Karpas-422 (cell line): Measurements from ENCODE around the gene TXNDC11. TPM values are rescaled to one million over a fixed set of nuclear protein-coding genes. Genes with fewer than 3 reads are reported as not detected.

Experiments
- DNase-seq: peaks from one replicate; pipeline ENCODE4 v3.0.0-alpha.2; 2015
- H2AFZ ChIP-seq: fragments of 200-600 bp; sonication (generic); 2 replicates; pipeline ENCODE4 v1.6.1; 2014; ENCODE audit warnings: antibody characterized with exemption, low read length, mixed read lengths
- H3K27ac ChIP-seq: fragments of 200-600 bp; sonication (generic); 2 replicates; pipeline ENCODE4 v1.5.1; 2014; ENCODE audit warnings: mild to moderate bottlenecking, low read length, moderate library complexity
- H3K27me3 ChIP-seq: fragments of 200-600 bp; sonication (generic); 2 replicates; pipeline ENCODE4 v1.6.1; 2014; ENCODE audit warnings: low read length, mixed read lengths
- H3K36me3 ChIP-seq: fragments of 200-600 bp; sonication (generic); 2 replicates; pipeline ENCODE4 v1.6.1; 2014; ENCODE audit warnings: low read length, mixed read lengths; ENCODE audit not compliant: insufficient read depth
- H3K4me1 ChIP-seq: fragments of 200-600 bp; sonication (generic); 2 replicates; pipeline ENCODE4 v1.6.1; 2014; ENCODE audit warnings: mild to moderate bottlenecking, low read length, mixed read lengths
- H3K4me2 ChIP-seq: fragments of 200-600 bp; sonication (generic); 2 replicates; pipeline ENCODE4 v1.6.1; 2014; ENCODE audit warnings: low read length, low read depth, mild to moderate bottlenecking; ENCODE audit not compliant: poor library complexity, severe bottlenecking
- H3K4me3 ChIP-seq: fragments of 200-600 bp; sonication (generic); 2 replicates; pipeline ENCODE4 v1.5.1; 2014; ENCODE audit warnings: mild to moderate bottlenecking, antibody characterized with exemption, low read length, mixed read lengths
- H3K79me2 ChIP-seq: fragments of 200-600 bp; sonication (generic); 2 replicates; pipeline ENCODE4 v1.6.1; 2014; ENCODE audit warnings: mild to moderate bottlenecking, low read length, mixed read lengths
- H3K9ac ChIP-seq: fragments of 200-600 bp; sonication (generic); 2 replicates; pipeline ENCODE4 v1.6.0; 2014; ENCODE audit warnings: low read length
- H3K9me2 ChIP-seq: fragments of 200-600 bp; sonication (generic), shearing (Covaris generic); replicated peaks from 2 replicates; pipeline ENCODE4 v1.6.0; 2014; ENCODE audit warnings: mild to moderate bottlenecking, low read length, moderate library complexity; ENCODE audit not compliant: insufficient read depth
- H3K9me3 ChIP-seq: fragments of 300-700, 200-600 bp; sonication (generic); 2 replicates; pipeline ENCODE4 v1.6.1; 2014; ENCODE audit warnings: low read length, mixed read lengths
- H4K20me1 ChIP-seq: fragments of 200-600 bp; sonication (generic); 2 replicates; pipeline ENCODE4 v1.6.1; 2014; ENCODE audit warnings: mild to moderate bottlenecking, antibody characterized with exemption, low read length, low read depth; ENCODE audit not compliant: insufficient read depth
- total RNA-seq: library from RNA; depleted of rRNA; stranded (reverse); fragments of >200 nt; shearing (Covaris generic); gene quantifications from 2 replicates; pipeline ENCODE4 v1.2.3, GENCODE V29; 2014; ENCODE audit warnings: low replicate concordance

The TXNDC11 gene
- total RNA-seq, 1 experiment from 2014 or later = 28.5 TPM

DNA sequence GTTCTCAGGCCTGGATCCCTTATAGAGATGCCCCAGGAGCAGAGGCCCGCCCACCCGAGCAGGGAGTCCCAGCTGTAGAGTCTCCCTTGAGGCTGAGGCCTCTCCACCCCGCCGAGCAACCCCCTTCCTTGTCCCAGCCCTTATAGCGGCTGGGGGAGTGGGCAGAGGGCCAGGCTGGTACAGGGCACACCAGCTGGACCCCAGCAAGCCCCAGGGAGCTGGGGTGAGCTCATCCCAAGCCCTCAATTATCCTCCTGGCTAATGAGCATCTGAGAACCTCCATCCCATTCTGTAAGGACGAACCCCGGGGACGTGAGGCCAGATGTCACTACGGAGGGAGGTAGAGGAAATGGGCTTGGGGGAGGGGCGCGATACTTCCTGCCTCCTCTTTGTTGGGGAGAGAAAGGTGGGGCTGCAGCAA, 77.6 kb downstream of the TXNDC11 start:
- H3K4me1 ChIP-seq = peaks cover 32% of the 10 kb centered on the region

DNA sequence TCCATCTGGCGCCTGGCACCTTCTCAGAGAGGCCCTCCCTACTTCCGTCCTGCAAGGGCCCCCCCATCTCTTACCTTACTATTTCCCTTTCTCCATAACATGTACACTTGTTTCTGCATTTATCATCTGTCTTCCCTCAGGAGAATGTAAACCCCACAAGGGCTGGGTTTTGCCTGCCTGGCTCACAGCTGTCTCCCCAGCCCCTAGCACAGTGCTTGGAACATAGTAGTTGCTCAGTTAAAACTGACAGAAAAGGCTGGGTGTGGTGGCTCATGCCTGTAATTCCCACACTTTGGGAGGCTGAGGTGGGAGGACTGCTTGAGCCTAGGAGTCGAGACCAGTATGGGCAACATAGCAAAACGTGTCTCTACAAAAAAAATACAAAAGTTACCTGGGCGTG, 80.1 kb downstream of the TXNDC11 start:
- Histone ChIP-seq H3K9me2 (no peaks in the 10 kb centered on the region), H3K36me3 (no peaks in the 10 kb centered on the region), H2AFZ (no peak overlapping the region), H3K9ac (no peak overlapping the region), H3K4me3 (no peak overlapping the region), H4K20me1 (no peaks in the 10 kb centered on the region), H3K27ac (no peak overlapping the region), H3K4me1 (peaks cover 13% of the 10 kb centered on the region), H3K4me2 (no peak overlapping the region), H3K79me2 (no peaks in the 10 kb centered on the region), H3K9me3 (no peaks in the 10 kb centered on the region), H3K27me3 (no peaks in the 10 kb centered on the region)
- no peak for DNase-seq

More for the DNA sequence above, 77.6 kb downstream of the TXNDC11 start:
- Histone ChIP-seq H3K79me2 (no peaks in the 10 kb centered on the region), H2AFZ (peak overlapping the region; percentile 19; the same call in 1 of the 2 replicates), H3K9me3 (no peaks in the 10 kb centered on the region), H3K27me3 (no peaks in the 10 kb centered on the region), H4K20me1 (peaks cover 6% of the 10 kb centered on the region; the same call in 1 of the 2 replicates), H3K9me2 (no peaks in the 10 kb centered on the region), H3K4me2 (peak overlapping the region; percentile 59), H3K27ac (no peak overlapping the region), H3K4me3 (peak overlapping the region; percentile 37; the same call in 1 of the 2 replicates), H3K36me3 (no peaks in the 10 kb centered on the region), H3K9ac (peak overlapping the region; percentile 46)
- DNase-seq = no peak

DNA sequence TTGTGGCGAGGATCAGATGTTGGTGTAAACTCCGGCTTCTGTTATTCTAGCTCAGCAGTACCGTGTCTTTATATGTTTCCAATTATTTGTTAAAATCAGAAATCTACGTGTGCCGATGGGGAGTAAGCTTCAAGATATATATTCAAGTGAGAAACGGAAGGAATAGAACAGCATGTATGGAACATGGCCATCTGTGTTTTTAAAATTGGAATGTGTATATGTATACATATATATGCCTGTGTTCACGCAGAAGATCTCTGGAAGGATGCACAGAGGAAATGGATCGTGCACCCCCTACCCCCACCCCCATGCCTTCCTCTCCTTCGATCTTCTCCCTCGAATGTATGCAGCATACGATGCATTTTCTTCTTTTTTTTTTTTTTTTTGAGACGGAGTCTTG, 82.1 kb downstream of the TXNDC11 start:
- Histone ChIP-seq H3K9me2 (no peaks in the 10 kb centered on the region), H3K79me2 (no peaks in the 10 kb centered on the region), H4K20me1 (no peaks in the 10 kb centered on the region), H3K27ac (no peak overlapping the region), H3K27me3 (no peaks in the 10 kb centered on the region), H3K9ac (no peak overlapping the region), H3K4me2 (no peak overlapping the region), H3K4me1 (peaks cover 13% of the 10 kb centered on the region), H3K4me3 (no peak overlapping the region), H3K36me3 (no peaks in the 10 kb centered on the region), H2AFZ (no peak overlapping the region), H3K9me3 (no peaks in the 10 kb centered on the region)
- DNase-seq = no peak

DNA sequence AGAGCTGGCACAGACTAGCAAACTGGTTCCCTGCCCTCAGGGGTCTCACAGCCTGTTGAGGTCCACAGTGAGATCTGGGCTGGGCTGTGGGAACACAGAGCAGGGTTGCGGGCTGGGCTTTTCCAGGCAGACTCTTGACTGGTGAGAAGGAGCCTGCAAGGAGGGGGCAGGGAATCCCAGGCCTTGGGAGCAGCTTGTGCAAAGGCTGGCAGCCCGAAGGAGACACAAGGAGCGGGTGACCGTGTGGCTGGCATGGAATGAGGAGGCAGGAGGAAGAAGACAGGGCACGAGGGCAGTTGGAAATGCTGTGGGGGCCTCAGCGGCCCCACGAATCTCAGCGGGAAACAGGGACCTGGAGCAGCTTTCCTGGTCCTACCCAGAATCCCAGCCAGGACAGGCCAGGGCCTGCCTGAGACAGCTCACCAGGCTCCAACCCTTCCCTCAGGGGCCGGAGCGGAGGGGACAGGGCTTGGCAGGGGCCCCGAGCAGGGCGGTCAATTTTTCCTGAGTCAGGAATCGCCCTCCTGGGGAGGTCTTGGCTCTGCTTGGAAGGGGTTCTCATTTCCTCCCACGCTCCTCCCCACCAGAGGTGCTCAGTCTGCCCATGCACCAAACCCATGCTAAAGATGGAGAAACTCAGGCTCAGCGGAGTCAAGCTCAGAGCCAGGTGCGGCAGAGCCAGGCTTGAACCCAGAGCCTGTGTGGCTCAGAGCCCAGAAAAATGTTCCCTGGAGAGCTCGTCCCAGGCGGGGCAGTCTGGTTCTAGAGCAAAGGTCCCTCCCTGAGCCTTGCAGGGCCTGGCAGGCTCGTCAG, 83.6 kb downstream of the TXNDC11 start:
- H3K79me2 ChIP-seq = no peaks in the 10 kb centered on the region
- no peak overlapping the region for H2AFZ ChIP-seq
- no peaks in the 10 kb centered on the region for H3K27me3 ChIP-seq
- no peaks in the 10 kb centered on the region for H3K4me1 ChIP-seq
- H3K27ac ChIP-seq = no peak overlapping the region
- no peak overlapping the region for H3K4me2 ChIP-seq
- no peak for DNase-seq
- no peaks in the 10 kb centered on the region for H4K20me1 ChIP-seq
- H3K4me3 ChIP-seq = no peak overlapping the region
- no peaks in the 10 kb centered on the region for H3K9me2 ChIP-seq
- no peaks in the 10 kb centered on the region for H3K9me3 ChIP-seq
- no peak overlapping the region for H3K9ac ChIP-seq
- no peaks in the 10 kb centered on the region for H3K36me3 ChIP-seq

DNA sequence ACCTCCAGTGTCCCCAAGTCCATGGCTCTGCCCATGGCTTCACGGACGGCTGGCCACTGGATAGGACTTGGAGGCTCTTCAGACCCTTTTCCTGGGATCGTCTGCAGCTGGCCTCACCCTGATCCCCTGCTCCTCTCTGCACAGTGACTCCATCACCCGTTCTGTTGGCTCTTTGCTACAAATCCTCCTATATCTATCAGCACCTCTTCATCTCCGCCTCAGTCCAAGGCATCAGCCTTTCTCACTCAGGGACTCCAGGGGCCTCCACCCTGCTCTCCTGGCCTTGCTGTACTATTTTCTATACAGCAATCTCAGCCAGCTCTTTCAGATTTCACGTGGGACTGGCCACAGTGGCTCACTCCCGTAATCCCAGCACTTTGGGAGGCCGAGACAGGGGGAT, 85.1 kb downstream of the TXNDC11 start:
- no peaks in the 10 kb centered on the region for H3K4me1 ChIP-seq
- H3K27me3 ChIP-seq = no peaks in the 10 kb centered on the region
- H2AFZ ChIP-seq = no peak overlapping the region
- H3K36me3 ChIP-seq = no peaks in the 10 kb centered on the region
- H3K9ac ChIP-seq = no peak overlapping the region
- no peaks in the 10 kb centered on the region for H3K79me2 ChIP-seq
- no peak overlapping the region for H3K27ac ChIP-seq
- no peak overlapping the region for H3K4me3 ChIP-seq
- H4K20me1 ChIP-seq = no peaks in the 10 kb centered on the region
- no peaks in the 10 kb centered on the region for H3K9me3 ChIP-seq
- no peak for DNase-seq
- no peak overlapping the region for H3K4me2 ChIP-seq
- H3K9me2 ChIP-seq = no peaks in the 10 kb centered on the region

DNA sequence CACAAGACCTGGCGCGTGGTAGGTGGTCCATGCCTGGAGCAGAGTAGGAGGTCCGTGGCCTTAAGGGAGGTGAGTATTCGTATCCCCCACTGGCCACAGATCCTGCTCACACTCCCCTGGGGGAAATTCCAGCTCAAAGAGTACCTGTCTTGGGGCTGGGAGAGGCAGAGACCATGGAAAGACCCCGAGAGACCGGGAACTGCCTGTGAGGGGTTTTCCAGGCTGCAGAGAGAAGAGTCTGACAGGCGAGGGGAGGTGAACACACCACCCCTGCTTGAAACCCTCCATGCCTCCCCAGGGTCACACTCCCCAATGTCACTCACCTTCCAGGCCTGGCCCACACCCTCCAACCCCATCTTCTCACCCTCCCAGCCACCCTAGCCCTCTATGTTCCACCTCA, 87.0 kb downstream of the TXNDC11 start:
- no peak overlapping the region for H3K4me3 ChIP-seq

DNA sequence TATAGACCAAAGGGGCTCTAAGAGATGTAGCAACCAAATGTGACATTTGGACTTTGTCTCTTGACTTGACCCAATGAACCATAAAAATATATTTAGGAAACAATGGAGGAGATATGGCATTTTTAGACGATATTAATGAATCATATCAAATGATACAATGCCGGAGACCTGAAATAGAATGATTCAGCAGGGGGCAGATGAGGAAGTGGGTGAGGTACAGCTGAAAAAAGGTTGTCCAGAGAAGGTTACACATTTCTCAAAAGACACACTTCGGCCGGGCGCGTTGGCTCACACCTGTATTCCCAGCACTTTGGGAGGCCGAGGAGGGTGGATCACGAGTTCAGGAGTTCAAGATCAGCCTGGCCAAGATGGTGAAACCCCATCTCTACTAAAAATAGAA, 90.9 kb downstream of the TXNDC11 start:
- Histone ChIP-seq H2AFZ (no peak overlapping the region), H3K4me1 (peaks cover 6% of the 10 kb centered on the region), H3K79me2 (no peaks in the 10 kb centered on the region)

More for the DNA sequence above, 87.0 kb downstream of the TXNDC11 start:
- H3K27ac ChIP-seq = no peak overlapping the region
- no peak overlapping the region for H3K4me2 ChIP-seq
- H3K4me1 ChIP-seq = peaks cover 6% of the 10 kb centered on the region
- H3K36me3 ChIP-seq = no peaks in the 10 kb centered on the region
- no peak overlapping the region for H2AFZ ChIP-seq
- no peak for DNase-seq
- no peaks in the 10 kb centered on the region for H4K20me1 ChIP-seq
- H3K27me3 ChIP-seq = no peaks in the 10 kb centered on the region
- no peaks in the 10 kb centered on the region for H3K9me3 ChIP-seq
- H3K9ac ChIP-seq = no peak overlapping the region
- H3K79me2 ChIP-seq = no peaks in the 10 kb centered on the region
- no peaks in the 10 kb centered on the region for H3K9me2 ChIP-seq

DNA sequence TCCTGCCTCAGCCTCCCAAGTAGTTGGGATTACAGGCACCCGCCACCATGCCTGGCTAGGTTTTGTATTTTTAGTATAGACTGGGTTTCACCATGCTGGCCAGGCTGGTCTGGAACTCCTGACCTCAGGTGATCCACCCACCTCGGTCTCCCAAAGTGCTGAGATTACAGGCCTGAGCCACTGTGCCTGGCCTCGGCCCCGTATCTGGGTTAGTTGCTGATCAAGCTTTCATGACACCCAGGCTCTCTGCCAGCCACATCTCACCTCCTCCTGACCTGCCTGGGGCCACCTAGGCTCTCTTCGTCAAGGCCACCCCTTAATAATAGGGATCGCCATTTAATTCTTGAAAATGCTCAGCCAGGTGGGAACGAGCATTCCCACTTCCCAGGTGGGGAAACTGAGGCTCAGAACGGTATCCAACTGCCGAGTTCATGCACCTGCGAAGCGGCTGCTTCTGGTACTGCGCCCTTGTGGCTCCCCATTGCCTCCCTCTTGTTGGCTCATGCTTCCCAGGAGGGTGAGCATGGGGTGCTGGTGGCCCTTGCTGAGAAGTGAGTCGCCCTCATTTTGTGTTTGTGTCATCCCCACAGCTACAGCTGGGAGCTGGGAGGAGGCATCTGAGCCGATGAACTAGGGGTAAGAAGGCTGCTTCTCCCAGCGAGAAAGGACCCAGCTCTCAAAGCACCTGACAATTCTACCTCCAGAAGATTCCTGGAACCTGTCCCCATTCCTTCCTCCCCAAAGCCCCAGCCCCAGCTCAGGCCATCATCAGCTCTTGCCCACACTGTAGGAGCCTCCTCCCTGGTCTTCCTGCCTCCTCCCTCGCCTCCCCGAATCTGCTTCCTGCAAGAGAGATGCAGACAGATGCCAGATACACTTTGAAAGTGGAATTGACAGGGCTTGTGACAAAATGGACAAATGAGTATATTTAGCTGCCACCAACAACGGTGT, 91.7 kb downstream of the TXNDC11 start:
- H2AFZ ChIP-seq = no peak overlapping the region; the same call in 1 of the 2 replicates
- H3K79me2 ChIP-seq = no peaks in the 10 kb centered on the region
- H3K9ac ChIP-seq = no peak overlapping the region
- H3K4me2 ChIP-seq = no peak overlapping the region
- peaks cover 6% of the 10 kb centered on the region for H3K4me1 ChIP-seq
- H3K36me3 ChIP-seq = no peaks in the 10 kb centered on the region
- H3K9me2 ChIP-seq = no peaks in the 10 kb centered on the region
- no peak overlapping the region for H3K4me3 ChIP-seq
- H3K27me3 ChIP-seq = no peaks in the 10 kb centered on the region
- no peak overlapping the region for H3K27ac ChIP-seq
- no peaks in the 10 kb centered on the region for H3K9me3 ChIP-seq
- no peak for DNase-seq
- H4K20me1 ChIP-seq = no peaks in the 10 kb centered on the region

More for the DNA sequence above, 90.9 kb downstream of the TXNDC11 start:
- Histone ChIP-seq H3K9ac (no peak overlapping the region), H3K9me2 (no peaks in the 10 kb centered on the region), H3K27ac (no peak overlapping the region), H3K4me2 (no peak overlapping the region), H4K20me1 (no peaks in the 10 kb centered on the region), H3K36me3 (no peaks in the 10 kb centered on the region), H3K4me3 (no peak overlapping the region), H3K27me3 (no peaks in the 10 kb centered on the region), H3K9me3 (no peaks in the 10 kb centered on the region)
- no peak for DNase-seq
